NCI-H345 treated with DMSO at 0.1 percent for 48 hours (cell line): ENCODE measurements around the gene ZDHHC11.
"Not testable (repeated sequence)": the region's sequence is repeated elsewhere in the genome, so short reads cannot be mapped to it uniquely, and the experiment has no call there.

ENCODE experiments used
- DNase-seq: peaks from one replicate; lab custom pipeline; 2025; ENCODE audit not compliant: unreplicated experiment; lab: John Stamatoyannopoulos, UW

ZDHHC11 gene

DNA sequence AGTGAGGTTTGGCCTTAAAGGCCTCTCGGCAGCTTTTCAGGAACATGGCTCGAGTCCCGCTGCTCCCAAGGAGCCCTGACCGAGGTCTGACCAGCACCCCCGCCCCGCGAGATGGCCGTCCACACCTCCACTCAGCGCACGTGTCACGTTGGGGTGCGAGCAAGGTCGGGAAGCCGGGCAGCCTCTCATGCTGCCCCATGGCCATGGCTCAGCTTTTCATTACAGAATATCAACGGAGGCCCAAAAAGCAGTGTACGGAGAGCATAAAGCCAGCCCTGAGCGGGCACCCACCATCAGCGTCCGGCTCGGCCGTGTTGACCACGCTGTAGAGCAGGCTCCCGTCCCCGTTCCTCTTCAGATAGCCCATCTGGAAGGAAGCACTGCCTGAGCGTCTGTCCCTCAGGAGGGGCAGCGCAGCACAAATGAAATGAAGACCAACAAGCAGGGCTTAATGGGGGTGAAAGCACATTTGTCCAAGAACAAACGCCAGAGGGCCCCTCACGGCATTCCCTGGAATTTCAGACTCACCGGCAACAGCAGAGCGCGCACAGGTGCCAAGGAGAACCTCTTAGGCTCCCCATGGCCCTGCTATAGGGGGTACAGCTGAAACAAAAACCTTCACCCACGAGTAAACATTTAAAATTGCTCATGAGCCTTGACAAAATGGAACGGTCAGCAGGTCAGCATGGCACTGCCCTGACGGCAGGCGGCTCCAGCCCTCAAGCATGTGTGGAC is 30.2 kb upstream of the ZDHHC11 start:
- DNase-seq: no peak

DNA sequence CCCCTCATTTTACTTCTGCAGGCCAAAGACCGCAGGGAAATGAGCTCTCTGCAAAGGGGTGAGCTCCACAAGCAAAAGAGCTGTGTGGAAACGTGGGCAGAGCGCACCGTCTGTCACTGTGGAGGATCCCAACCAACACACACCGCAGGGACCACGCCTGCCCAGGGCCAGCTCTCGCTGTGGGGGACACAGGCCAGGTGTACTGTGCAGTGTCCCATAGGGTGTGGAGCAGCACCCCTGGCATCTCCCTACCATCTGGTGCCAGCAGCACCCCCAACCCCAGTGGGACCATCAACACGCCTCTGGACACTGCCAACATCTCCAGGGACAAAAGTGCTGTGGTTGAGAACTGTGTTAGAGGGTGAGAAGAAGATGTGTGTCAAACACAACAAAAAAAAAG is 27.9 kb upstream of the ZDHHC11 start:
- not testable (repeated sequence) for DNase-seq

DNA sequence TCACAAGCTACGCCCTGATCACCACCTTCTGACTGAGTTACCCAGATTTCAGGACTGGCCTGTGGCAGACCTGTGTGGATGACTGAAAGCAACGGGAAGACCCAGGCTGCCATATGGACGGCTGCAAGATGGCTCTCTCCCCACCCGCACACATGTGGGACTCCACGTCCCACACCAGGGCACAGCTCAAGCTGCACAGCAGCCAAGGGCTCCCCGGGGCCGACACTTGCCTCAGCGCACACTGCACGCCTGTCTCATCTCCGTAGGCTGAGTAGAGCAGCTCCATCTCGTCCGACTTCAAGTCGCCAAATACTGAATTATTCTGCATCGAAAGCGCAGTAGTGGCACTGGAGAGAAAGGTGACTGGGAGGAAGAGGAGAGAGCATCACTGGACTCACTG is 27.3 kb upstream of the ZDHHC11 start:
- DNase-seq: no peak

DNA sequence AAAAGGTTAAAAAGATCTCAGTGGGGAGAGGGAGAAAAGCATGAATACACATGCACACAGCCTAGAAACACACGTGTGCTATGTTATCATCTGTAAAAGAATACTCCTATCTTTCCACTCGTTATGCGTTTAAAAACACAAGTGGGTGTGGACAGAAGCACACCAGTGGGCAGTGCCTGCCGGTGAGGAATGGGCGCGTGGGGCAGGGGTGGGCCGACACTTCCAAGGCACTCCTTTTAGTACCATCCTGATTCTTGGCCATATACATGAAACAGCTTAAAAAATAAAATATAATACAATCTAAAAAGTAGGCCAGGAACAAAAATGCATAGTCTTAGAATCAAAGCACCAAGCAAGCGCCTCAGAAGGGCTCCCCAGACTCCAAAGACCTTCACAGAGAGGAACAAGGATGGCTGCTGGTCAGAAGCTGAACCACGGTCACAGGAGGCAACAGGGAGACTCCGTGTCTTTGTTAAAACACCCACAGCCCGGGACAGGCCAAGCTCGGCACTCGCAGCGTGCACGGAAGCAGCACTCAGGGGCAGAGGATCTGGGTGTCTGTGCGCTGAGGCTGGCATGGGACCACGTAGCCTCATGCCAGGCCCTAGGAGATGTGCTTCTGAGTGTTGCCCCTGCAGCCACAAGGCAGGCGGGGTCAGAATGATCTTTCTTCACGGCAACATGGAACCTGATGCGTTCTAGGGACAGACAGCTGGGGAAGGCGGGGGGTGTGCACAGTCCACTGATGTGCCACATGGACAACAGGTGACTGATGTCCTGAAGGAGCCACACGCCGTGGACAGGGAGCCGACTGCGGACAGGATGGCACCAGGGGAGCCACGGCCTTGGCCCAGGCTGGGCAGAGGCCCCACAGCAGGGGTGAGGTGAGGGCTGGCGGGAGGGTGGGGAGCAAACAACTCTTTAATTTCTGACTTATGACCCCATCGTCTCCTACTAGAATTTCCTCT is 25.9 kb upstream of the ZDHHC11 start:
- DNase-seq: no peak

DNA sequence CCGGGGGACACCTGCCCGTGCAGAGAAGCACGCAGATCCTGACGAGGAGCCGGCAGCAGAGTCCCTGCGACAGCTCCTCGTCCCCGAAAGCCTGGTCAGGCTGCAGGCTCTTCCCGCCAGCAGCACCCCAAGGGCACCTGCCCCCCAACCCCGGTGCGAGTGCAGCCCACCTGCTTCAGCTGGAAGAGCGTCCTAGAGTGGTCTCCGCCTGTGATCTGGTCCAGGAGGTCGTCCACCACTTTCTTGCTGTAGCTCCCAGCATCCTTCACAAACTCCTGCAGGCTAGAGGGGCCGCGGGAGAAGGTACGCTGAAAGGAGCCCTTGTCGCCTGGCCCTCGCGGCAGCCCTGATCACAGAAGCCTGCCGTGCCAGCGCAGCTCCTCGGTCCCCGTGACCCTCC is 25.1 kb upstream of the ZDHHC11 start:
- no peak for DNase-seq

DNA sequence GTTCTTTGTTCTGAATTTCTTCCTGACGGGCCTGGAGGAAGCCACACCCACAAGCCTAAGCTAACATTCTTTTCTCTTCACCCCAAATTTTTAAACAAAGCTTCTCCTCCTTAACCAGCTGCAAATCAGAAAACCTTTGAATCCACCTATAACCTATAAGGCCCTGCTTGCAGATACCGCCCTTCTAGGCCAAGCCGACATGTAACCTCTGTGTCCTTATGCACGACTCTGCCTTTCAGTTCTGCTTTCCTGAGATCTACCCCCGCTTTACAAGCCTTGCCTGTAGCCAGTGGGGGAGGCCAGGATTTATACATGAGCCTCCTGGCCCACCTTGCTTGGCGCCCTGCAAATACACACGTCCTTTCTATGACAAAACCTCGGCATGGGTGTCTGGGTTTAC is 22.5 kb upstream of the ZDHHC11 start:
- no peak for DNase-seq

DNA sequence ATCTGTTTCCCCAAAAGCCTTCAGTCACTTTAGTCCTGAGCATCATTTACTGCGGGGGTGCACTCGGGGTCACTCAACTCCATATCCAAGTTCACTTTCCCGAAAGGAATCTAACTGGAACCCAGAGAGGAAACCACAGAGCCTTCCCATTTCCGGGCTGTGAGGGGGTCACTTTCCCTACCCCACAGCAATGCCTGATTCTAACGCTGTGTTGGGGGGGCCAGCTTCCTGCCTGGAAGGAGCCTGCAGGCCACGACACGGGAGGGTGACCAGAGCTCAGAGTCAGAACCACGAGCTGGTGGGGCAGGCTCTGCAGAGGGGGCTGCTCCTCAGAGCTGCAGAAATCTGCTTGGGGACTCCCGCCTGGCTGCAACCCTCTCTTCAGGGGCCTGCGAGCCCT is 21.5 kb upstream of the ZDHHC11 start:
- DNase-seq: no peak

DNA sequence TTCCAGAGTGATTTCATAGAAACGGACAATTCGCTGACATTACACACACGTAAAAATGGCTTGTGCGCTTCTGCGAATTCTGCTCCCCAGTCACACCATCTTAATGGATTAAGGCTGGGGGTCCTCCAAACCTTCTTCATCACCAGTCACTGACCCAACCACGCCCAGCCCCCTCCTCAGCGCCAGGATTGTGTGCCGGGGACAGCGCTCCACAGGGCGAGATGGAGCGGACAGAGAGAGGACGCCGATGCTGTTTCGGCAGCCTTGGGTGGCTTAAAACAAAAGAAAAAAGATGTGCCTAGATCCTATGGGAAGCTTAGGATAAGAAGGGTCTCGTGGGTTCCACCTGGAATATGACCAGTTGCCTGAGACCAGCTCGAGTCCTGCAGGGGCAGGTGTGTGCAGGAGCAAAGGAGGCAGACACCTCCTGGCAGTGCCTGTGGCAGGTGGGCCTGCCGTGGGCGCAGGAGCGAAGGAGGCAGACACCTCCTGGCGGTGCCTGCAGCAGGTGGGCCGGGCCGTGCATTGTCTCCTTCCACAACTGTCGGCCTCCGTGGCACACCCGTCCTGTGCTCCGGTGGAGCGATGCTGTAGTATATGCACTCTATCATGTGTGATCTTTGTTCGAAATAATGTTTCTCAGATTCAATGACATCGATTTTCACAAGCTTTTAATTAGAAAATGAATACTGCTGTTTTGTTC is 21.0 kb upstream of the ZDHHC11 start:
- no peak for DNase-seq

DNA sequence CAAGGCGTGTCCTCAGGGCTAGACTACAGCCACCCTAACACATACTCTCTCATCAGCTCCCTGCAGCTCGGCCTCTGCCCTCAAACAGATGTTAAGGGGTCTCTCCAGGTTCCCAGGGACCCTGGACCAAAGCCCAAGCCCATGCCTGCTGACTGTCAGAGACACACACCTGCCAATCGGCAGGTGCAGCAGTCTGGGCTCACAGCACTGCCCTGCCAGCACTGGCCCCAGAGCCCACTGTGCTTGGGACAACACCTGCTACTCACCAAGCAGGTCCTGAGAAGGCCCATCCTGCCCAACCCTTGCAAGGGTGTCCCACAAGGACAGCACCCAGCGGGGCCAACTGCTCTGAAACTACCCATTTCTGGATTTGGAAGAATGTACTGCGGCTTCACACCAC is 20.2 kb upstream of the ZDHHC11 start:
- no peak for DNase-seq

DNA sequence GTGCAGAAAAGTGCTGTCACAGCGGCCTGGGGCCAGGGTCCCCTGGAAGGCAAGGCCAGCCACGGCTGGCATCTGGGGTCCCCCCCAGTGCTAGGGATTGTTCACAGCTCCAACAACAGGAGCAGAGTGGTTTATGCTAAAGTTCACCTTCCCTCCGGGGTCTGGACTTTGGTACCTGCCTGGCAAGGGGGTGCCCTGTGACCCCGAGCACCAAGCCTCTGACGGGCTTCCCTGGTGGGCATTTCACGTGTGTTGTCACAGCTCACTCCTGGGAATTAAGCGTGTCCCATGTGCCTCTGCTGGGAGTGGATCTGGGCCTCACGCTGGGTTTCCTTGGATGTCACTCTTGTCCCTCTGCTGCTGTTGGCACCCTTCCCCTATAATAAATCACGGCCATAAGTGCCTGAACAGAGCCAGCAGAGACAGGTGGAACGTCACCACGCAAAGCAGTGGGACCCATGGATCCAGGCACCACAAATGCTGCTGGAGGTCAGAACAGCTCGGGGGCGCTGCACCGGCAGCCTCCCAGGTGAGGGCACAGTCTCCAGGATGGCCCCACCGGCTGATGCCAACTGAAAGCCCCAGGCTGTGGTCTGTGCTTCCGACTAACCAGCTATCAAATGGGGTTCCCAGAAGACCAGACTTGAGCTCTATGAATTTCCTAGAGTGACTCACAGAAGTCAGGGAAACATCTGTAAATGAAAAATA is 17.8 kb upstream of the ZDHHC11 start:
- no peak for DNase-seq

DNA sequence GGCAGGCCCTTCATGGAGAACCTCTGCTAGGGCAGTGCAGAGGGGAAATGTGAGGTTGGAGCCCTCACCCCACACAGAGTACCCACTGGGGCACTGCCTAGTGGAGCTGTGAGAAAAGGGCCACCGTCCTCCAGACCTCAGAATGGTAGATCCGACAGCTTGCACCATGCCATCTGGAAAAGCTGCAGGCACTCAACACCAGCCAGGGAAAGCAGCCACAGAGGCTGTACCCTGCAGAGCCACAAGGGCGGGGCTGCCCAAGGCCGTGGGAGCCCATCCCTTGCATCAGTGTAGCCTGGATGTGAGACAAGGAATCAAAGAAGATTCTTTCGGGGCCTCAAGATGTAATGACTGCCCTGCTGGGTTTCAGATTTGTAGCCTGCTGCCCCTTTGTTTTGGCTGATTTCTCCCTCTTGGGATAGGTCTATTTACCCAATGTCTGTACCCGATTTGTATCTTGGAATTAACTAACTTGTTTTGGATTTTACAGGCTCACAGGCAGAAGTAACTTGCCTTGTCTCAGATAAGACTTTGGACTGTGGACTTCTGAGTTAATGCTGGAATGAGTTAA is 16.6 kb upstream of the ZDHHC11 start:
- no peak for DNase-seq

DNA sequence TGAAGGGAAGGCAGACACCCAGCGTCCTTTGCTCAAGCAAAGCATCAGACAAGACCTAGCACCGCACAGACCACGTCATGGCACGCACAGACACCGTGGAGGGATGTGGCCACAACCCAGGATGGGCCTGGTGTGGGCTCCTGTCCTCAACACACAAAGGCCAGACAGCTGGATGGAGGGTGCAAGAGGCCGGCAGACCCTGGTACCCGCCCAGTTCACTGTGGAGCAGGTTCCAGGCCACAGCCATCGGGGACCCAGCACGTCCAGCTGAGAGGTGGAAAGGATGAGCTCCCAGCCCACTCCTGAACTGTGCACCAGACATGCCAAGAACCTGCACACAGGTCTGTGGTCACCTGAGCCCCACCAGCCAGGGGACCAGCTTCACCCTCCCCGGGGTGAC is 15.0 kb upstream of the ZDHHC11 start:
- DNase-seq: no peak

DNA sequence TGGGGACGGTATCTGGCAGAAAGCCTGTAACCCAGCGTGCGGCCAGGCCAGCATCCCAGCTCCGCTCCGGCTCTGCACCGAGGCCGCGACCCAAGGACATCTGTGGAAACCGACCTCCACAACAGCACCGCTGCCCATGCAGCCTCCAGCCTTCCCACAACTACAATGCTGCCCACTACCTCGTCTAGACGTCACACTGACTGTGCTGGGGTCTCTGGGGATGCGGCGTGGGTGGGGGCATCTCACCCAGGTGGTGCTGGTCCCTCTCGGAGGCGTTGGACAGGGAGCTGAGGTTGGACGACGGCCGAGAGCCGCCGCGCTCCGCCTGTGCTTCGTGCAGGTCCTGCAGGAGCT is 14.4 kb upstream of the ZDHHC11 start:
- no peak for DNase-seq

DNA sequence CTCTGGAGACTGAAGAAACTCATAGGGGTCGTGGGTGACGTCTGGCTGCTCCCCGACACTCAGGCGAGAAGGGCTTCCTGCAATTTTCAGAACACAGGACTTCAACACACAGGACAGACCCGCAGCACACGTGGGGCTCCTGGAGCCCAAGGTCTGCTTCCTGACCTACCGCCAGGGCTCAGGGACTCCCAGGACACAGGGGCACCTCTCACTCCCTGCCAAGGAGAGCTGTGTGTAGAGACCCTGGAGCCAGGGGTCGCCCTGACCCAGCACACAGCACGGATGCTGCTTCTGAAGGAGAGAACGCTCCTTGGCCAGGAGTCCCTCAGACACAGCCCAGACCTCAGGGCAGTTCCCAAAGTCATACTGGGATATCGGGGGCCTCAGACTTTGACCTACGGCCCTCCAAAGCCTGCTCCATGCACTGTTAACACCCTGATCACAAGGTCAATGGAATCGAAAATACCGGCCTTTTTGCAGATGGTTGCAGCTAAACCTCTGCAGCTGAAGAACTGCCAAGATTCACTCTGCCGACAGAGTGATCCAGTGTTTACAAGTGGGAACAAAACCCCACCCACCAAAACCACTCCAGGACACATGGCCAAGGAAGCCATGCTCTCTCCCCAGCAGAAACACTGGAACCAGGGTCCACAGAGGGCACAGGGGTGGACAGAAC is 13.8 kb upstream of the ZDHHC11 start:
- DNase-seq: no peak

DNA sequence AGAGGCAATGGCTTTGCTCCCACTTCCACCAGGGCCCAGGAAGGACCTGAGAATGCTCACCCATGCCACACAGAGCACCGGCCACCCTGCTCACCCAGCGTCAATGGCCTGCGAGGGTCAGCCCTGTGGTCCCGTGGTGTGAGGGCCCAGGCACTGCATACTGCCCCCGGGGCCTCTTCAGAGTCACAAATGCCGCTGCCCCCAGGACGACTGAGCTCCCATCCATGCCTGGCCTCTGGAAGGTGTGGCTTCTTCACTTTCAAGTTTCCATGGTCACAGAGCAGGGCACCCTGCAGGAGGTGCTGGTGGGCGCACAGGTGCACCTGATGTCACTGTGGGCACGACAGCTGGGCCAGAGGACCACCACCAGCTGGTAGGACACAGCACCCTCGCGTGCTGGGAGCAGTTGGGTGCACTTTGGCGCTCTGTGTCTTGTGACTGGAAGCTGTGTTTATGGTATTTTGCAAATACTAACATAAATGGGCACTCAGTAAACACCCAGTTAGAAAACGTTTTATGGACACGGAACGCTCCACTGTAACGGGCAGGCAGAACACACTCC is 12.5 kb upstream of the ZDHHC11 start:
- DNase-seq: no peak

DNA sequence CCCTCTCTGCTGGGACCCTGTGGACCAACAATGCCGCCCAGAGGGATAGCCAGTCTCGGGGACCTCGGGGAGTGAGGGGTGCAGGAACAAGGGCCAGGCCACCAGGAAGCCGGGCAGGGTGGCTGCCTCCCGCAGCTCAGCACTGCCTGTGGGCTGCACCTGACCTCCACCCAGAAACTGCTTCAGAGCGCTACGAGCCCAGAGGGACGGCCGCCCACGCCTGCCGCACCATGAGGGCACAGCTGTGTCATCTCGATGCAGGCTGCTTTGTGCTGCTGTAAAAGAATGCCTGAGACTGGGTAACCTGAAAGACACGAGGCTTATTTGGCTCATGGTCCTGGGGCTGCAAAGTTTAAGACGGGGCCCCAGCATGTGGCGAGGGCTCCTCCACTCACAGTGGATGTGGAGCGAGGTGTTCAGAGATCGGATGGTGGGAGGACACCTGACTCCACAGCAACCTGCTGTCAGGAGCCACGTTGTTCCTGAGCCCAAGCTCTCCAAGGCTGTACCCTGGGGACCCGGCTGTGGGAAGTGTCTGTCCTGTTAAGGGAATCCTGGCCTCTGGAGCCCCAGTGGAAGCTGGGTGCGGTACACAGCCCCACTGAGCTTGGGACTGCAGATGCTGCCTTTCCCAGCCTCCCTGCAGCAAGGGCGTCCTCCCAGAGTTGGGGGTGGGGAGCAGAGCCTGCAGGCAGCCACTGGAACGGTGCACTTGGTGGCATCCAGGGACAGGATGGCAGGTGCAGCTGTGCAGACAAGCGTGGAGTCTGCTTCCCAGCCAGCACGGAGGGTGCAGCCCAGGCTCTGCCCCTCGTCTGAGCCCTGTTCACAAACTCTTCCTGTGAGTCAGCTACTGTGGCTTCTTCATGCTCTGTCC is 11.8 kb upstream of the ZDHHC11 start:
- no peak for DNase-seq

DNA sequence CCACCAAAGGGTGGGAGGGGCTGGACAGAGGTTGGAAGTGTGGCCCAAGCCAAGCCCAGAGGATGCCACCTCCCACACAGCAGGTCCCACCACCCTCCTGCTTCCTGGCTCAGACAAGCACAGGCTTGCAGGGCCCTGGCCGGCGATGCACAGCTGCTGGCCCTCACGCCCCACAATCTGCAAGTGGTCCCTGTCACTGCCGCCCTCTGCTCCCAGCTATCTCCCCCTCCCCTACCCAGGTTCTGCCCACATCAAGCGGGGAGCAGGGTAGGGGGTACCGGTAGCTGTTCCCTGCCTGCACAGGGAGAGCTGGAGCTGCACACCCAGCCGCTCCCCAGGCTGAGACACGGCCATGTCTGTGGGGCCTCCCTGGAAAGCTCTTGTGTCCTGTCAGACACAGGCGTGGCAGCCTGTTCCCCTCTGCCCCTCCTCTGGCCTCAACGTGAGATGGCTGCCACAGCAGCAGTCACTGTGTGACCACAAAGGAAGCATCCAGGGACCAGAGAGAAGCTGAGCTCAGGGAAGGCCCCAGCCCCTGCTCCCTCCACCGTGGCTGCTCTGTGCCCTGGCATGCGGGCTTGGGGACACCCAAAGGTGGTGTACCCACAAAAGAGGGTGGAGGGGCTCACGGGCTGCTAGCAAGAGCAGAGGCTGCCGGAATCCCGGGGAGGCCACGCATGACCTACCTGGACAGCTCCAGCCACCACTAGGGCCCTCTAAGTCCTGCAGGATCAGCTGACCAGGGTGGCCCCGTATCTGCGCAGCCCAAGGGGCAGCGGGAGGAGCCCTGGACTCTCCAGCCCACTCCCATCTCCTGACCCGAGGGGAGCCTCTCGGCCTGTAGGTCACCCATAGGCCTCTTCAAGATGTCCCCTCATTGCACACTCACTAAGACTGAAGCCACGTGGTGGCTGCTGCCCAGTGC is 10.9 kb upstream of the ZDHHC11 start:
- DNase-seq: no peak
